GM19467 (cell line): ENCODE data around the gene CTXN1.

Source experiments
- ATAC-seq: cut with Tn5 transposase; IDR thresholded peaks from one replicate; pipeline ENCODE4 v1.9.1; 2021; ENCODE audit warnings: mild to moderate bottlenecking, moderate library complexity; ENCODE audit not compliant: unreplicated experiment

The CTXN1 gene

GRCh38 chr19:7915250-7916102, 10.5 kb downstream of the CTXN1 start:
- no peak for ATAC-seq

- ATAC-seq, result no peak
Observed at GRCh38 chr19:7914598-7915045, 11.3 kb downstream of the CTXN1 start, which contains the start of gene TGFBR3L. Gene TGFBR3L (plus strand): TSS chr19:7914830.

- ATAC-seq, result no peak
Observed at GRCh38 chr19:7914099-7914498, 11.8 kb downstream of the CTXN1 start.

GRCh38 chr19:7913652-7914051, 12.3 kb downstream of the CTXN1 start:
- ATAC-seq, result no peak

- no peak for ATAC-seq
Observed at GRCh38 chr19:7912697-7913564, 13.0 kb downstream of the CTXN1 start.

GRCh38 chr19:7912144-7912696, 13.7 kb downstream of the CTXN1 start:
- ATAC-seq, result no peak

- no peak for ATAC-seq
Observed at GRCh38 chr19:7911508-7912143, 14.3 kb downstream of the CTXN1 start.

- no peak for ATAC-seq
Observed at GRCh38 chr19:7910321-7911161, 15.4 kb downstream of the CTXN1 start.

GRCh38 chr19:7909471-7910067, 16.4 kb downstream of the CTXN1 start:
- ATAC-seq, result no peak

GRCh38 chr19:7908742-7909461, 17.0 kb downstream of the CTXN1 start:
- no peak for ATAC-seq

- no peak for ATAC-seq
Observed at GRCh38 chr19:7908078-7908699, 17.7 kb downstream of the CTXN1 start.

GRCh38 chr19:7907544-7907943, 18.4 kb downstream of the CTXN1 start:
- no peak for ATAC-seq

GRCh38 chr19:7907122-7907521, 18.8 kb downstream of the CTXN1 start:
- no peak for ATAC-seq

GRCh38 chr19:7905859-7906258, 20.1 kb downstream of the CTXN1 start:
- ATAC-seq, result no peak

GRCh38 chr19:7905268-7905667, 20.7 kb downstream of the CTXN1 start:
- ATAC-seq, result no peak

GRCh38 chr19:7904074-7905020, 21.6 kb downstream of the CTXN1 start:
- peak; percentile 17 for ATAC-seq
